SK-N-SH (cell line): Measurements from ENCODE around the gene CA5A. TPM values are rescaled to one million over a fixed set of nuclear protein-coding genes. Genes with fewer than 3 reads are reported as not detected.

Source experiments
- CTCF ChIA-PET: fragments of 300-600, 350-600 bp; formaldehyde crosslinking; extraction: SDS; loops from one replicate; lab custom pipeline; 2021; lab: Yijun Ruan, JAX
- POLR2A ChIA-PET: fragments of 350-600 bp; sonication (Branson Sonifier 250); formaldehyde crosslinking; extraction: SDS; loops from one replicate; lab custom pipeline; 2020; ENCODE audit warnings: antibody characterized with exemption, inconsistent platforms; lab: Yijun Ruan, JAX
- DNase-seq: peaks from one replicate; pipeline ENCODE4 v3.0.0; 2012
- H2AFZ ChIP-seq: fragments of 200-600 bp; sonication (generic); 2 replicates; pipeline ENCODE4 v1.8.1; 2016; ENCODE audit warnings: antibody characterized with exemption, mild to moderate bottlenecking, low read depth
- H3F3A ChIP-seq: fragments of 200-600 bp; sonication (generic); replicated peaks from 2 replicates; pipeline ENCODE3; 2016; ENCODE audit warnings: antibody characterized with exemption, mild to moderate bottlenecking; ENCODE audit not compliant: insufficient read depth
- H3K27ac ChIP-seq, 2 experiments: fragments of 200-500 bp in 1 of 2; fragments of 200-600 bp in 1 of 2; sonication (Bioruptor generic) in 1 of 2; sonication (generic), shearing (Covaris generic) in 1 of 2; 2 replicates each; pipeline versions ENCODE4 v1.5.1 to v1.6.1; 2014 to 2016; ENCODE audit warnings: low read depth in 2 of 2, inconsistent platforms in 1 of 2, low read length in 1 of 2, mild to moderate bottlenecking in 1 of 2, mixed read lengths in 1 of 2
- H3K27me3 ChIP-seq: fragments of 200-600 bp; sonication (generic), shearing (Covaris generic); 2 replicates; pipeline ENCODE4 v1.6.1; 2016; ENCODE audit warnings: mixed run types; ENCODE audit not compliant: insufficient read depth
- H3K36me3 ChIP-seq, 2 experiments: fragments of 200-500 bp in 1 of 2; fragments of 200-600 bp in 1 of 2; sonication (Bioruptor generic) in 1 of 2; sonication (generic) in 1 of 2; replicated peaks in 1 of 2; 2 replicates each; pipeline versions ENCODE3 to v1.5.1; 2014 to 2016; ENCODE audit warnings: low read length in 1 of 2, mild to moderate bottlenecking in 1 of 2; ENCODE audit not compliant: insufficient read depth in 2 of 2, control insufficient read depth in 1 of 2
- H3K4me1 ChIP-seq, 2 experiments: fragments of 200-500 bp in 1 of 2; fragments of 200-600 bp in 1 of 2; sonication (Bioruptor generic) in 1 of 2; sonication (generic), shearing (Covaris generic) in 1 of 2; 2 replicates each; pipeline versions ENCODE4 v1.5.1 to v1.6.1; 2014 to 2016; ENCODE audit warnings: low read depth in 1 of 2, low read length in 1 of 2, mixed run types in 1 of 2; ENCODE audit not compliant: insufficient read depth in 2 of 2, control insufficient read depth in 1 of 2
- H3K4me2 ChIP-seq: fragments of 200-600 bp; sonication (generic), shearing (Covaris generic); 2 replicates; pipeline ENCODE4 v1.6.1; 2017; ENCODE audit warnings: mixed run types
- H3K4me3 ChIP-seq, 2 experiments: fragments of 200-500 bp in 1 of 2; fragments of 200-600 bp in 1 of 2; sonication (Bioruptor generic) in 1 of 2; sonication (generic), shearing (Covaris generic) in 1 of 2; 2 replicates each; pipeline versions ENCODE4 v1.5.1 to v1.8.1; 2014 to 2016; ENCODE audit warnings: low read depth in 2 of 2, inconsistent platforms in 1 of 2, low read length in 1 of 2, mild to moderate bottlenecking in 1 of 2, mixed read lengths in 1 of 2, moderate library complexity in 1 of 2
- H3K79me2 ChIP-seq: fragments of 200-600 bp; sonication (generic); 2 replicates; pipeline ENCODE4 v1.8.1; 2017; ENCODE audit warnings: mild to moderate bottlenecking; ENCODE audit not compliant: insufficient read depth
- H3K9ac ChIP-seq: fragments of 200-600 bp; sonication (generic); 2 replicates; pipeline ENCODE4 v1.6.1; 2017; ENCODE audit warnings: mixed run types
- H3K9me2 ChIP-seq: fragments of 200-600 bp; sonication (generic); 2 replicates; pipeline ENCODE4 v1.6.1; 2017; ENCODE audit warnings: mixed run types
- H3K9me3 ChIP-seq: fragments of 200-600 bp; sonication (generic); 2 replicates; pipeline ENCODE4 v1.6.1; 2017; ENCODE audit warnings: mixed run types, mild to moderate bottlenecking, moderate library complexity
- H4K20me1 ChIP-seq: fragments of 200-600 bp; sonication (generic); 2 replicates; pipeline ENCODE4 v1.6.1; 2017; ENCODE audit warnings: mild to moderate bottlenecking, mixed run types; ENCODE audit not compliant: insufficient read depth
- CHD2 ChIP-seq: fragments of 150-350 bp; IDR thresholded peaks from 2 replicates; pipeline ENCODE4 v1.6.1; 2018; ENCODE audit warnings: low read length; ENCODE audit not compliant: partially characterized antibody
- EP300 ChIP-seq, 2 experiments: IDR thresholded peaks; 2 replicates each; pipeline versions ENCODE4 v1.4.0 to v1.6.1; 2012; ENCODE audit warnings: borderline replicate concordance in 1 of 2, low read depth in 1 of 2, low read length in 1 of 2
- GATA2 ChIP-seq: sonication (generic); formaldehyde crosslinking; IDR thresholded peaks from 2 replicates; pipeline ENCODE4 v1.5.0; 2020; ENCODE audit warnings: mild to moderate bottlenecking, missing genetic modification reagents
- IRF3 ChIP-seq: fragments of 150-350 bp; IDR thresholded peaks from 2 replicates; pipeline ENCODE4 v1.6.1; 2016; ENCODE audit warnings: mild to moderate bottlenecking, low read depth, low read length
- JUND ChIP-seq: IDR thresholded peaks from 2 replicates; pipeline ENCODE4 v1.4.0; 2012
- MEF2A ChIP-seq: IDR thresholded peaks from 2 replicates; pipeline ENCODE4 v1.4.0; 2012; ENCODE audit warnings: low read depth, borderline replicate concordance
- MXI1 ChIP-seq: IDR thresholded peaks from 2 replicates; pipeline ENCODE4 v1.6.1; 2012; ENCODE audit warnings: mild to moderate bottlenecking, low read depth, low read length, improper control_type of control experiment
- NRF1 ChIP-seq: IDR thresholded peaks from 2 replicates; pipeline ENCODE4 v1.6.1; 2012; ENCODE audit warnings: low read depth, mild to moderate bottlenecking, low read length
- PBX3 ChIP-seq: IDR thresholded peaks from 2 replicates; pipeline ENCODE4; 2012
- REST ChIP-seq: IDR thresholded peaks from 2 replicates; pipeline ENCODE4 v1.6.1; 2012; ENCODE audit warnings: mild to moderate bottlenecking, low read depth, low read length, moderate library complexity
- SIN3A ChIP-seq: IDR thresholded peaks from 2 replicates; pipeline ENCODE4 v1.6.1; 2012; ENCODE audit warnings: low read depth, mild to moderate bottlenecking, low read length, moderate library complexity, borderline replicate concordance
- SMC3 ChIP-seq: IDR thresholded peaks from 2 replicates; pipeline ENCODE4 v1.6.1; 2012; ENCODE audit warnings: low read depth, low read length, improper control_type of control experiment
- TEAD4 ChIP-seq: IDR thresholded peaks from 2 replicates; pipeline ENCODE4 v1.4.0; 2012; ENCODE audit warnings: mild to moderate bottlenecking, borderline replicate concordance; ENCODE audit not compliant: insufficient read depth
- YY1 ChIP-seq: IDR thresholded peaks from 2 replicates; pipeline ENCODE4 v1.4.0; 2012; ENCODE audit warnings: low read depth, mild to moderate bottlenecking
- ZBTB33 ChIP-seq: IDR thresholded peaks from 2 replicates; pipeline ENCODE4 v1.4.0; 2012; ENCODE audit warnings: low read depth, borderline replicate concordance
- WGBS: methylation state at CpG from one replicate; pipeline ENCODE4 v1.1.6; 2017; ENCODE audit warnings: low lambda C conversion rate; 5-methylcytosine and 5-hydroxymethylcytosine counted together
- polyA plus RNA-seq, 3 experiments: library from polyadenylated mRNA; depleted of rRNA; stranded (reverse); fragments of >200 nt; gene quantifications; 2 replicates each; pipeline ENCODE4 v1.2.3, GENCODE V29; 2012

The CA5A gene
- polyA plus RNA-seq, 1 of the 3 experiments (the other 2 are of a cell fraction) = not detected

- H4K20me1 ChIP-seq = no peaks in the 10 kb centered on the region
- CTCF ChIA-PET = no interaction called here
- no peaks in the 10 kb centered on the region for H3K27me3 ChIP-seq
- WGBS = 91% methylated on average over 8 of the region's 8 CpGs
- H3K9ac ChIP-seq = no peak overlapping the region
- DNase-seq = no peak
- no peaks in the 10 kb centered on the region for H3K9me3 ChIP-seq
- no peak overlapping the region for H3K4me2 ChIP-seq
- H3K79me2 ChIP-seq = peaks cover 2% of the 10 kb centered on the region; the same call in 1 of the 2 replicates
- no peak overlapping the region for H3K4me3 ChIP-seq
- peaks cover 0 to 5% of the 10 kb centered on the region in 2 experiments for H3K36me3 ChIP-seq
- POLR2A ChIA-PET = no interaction called here
- no peak overlapping the region for H3K27ac ChIP-seq
- no peaks in the 10 kb centered on the region for H3F3A ChIP-seq
- no peaks in the 10 kb centered on the region; a peak in 1 of 4 replicates for H3K4me1 ChIP-seq
- TF ChIP-seq GATA2 (CRISPR knock-in tag) (no peak), NRF1 (no peak), SMC3 (no peak), JUND (no peak), SIN3A (no peak), EP300 (IDR thresholded peaks at IDR 0.05; ENCODE audit: borderline replicate concordance in 1 of 2, low read depth in 1 of 2, low read length in 1 of 2) (no peak), YY1 (no peak), MXI1 (no peak), REST (no peak)
- H2AFZ ChIP-seq = no peak overlapping the region
- H3K9me2 ChIP-seq = no peaks in the 10 kb centered on the region
Measured at GRCh38 chr16:87979352-87979751, 43.0 kb upstream of the CA5A start.

- Histone ChIP-seq H3K9ac (no peak overlapping the region), H3K36me3 (peaks cover 0 to 3% of the 10 kb centered on the region in 2 experiments), H2AFZ (no peak overlapping the region), H3K27me3 (no peaks in the 10 kb centered on the region), H4K20me1 (no peaks in the 10 kb centered on the region), H3K4me3 (no peak overlapping the region), H3K9me3 (no peaks in the 10 kb centered on the region), H3K9me2 (no peaks in the 10 kb centered on the region), H3K79me2 (peaks cover 13% of the 10 kb centered on the region), H3F3A (no peaks in the 10 kb centered on the region), H3K27ac (no peak overlapping the region), H3K4me2 (no peak overlapping the region), H3K4me1 (no peaks in the 10 kb centered on the region)
- POLR2A ChIA-PET = no interaction called here
- CTCF ChIA-PET = no interaction called here
- DNase-seq = no peak
- 84% methylated on average over 5 of the region's 5 CpGs for WGBS
- TF ChIP-seq MEF2A (no peak), SIN3A (no peak), CHD2 (no peak), REST (no peak), MXI1 (no peak), PBX3 (no peak), IRF3 (no peak), NRF1 (no peak), ZBTB33 (no peak), TEAD4 (no peak)
Measured at GRCh38 chr16:87978127-87978526, 41.8 kb upstream of the CA5A start.
